ENCODE measurements around the gene SLC11A1. TPM values are rescaled to one million over a fixed set of nuclear protein-coding genes. Genes with fewer than 3 reads are reported as not detected.
A peak's percentile ranks its signal among the peaks of the same experiment; 100 is the strongest.

Gene SLC11A1
- total RNA-seq, 1 donor from 2014 or later: not detected

GRCh38 chr2:218445602-218446001, 63.5 kb downstream of the SLC11A1 start:
- H4K20me1 ChIP-seq (ENCODE audit: insufficient read depth, low read length): no peaks in the 10 kb centered on the region
- no peak overlapping the region for H3K4me2 ChIP-seq (ENCODE audit: low read length)
- peaks cover 3% of the 10 kb centered on the region for H3K4me1 Mint-ChIP-seq (ENCODE audit: low read depth, unreplicated experiment)
- H3K27ac Mint-ChIP-seq (ENCODE audit: unreplicated experiment): no peak overlapping the region
- TF ChIP-seq EZH2 (IDR thresholded peaks at IDR 0.05; ENCODE audit: insufficient read depth, low read length): no peak
- no peak for TF ChIP-seq CTCF (IDR thresholded peaks at IDR 0.05; ENCODE audit: insufficient read depth, low read depth, low read length)
- H3K36me3 ChIP-seq (ENCODE audit: insufficient read depth, low read length): no peaks in the 10 kb centered on the region
- H3K27ac ChIP-seq (ENCODE audit: low read depth, low read length): no peak overlapping the region
- no peak overlapping the region for H2AFZ ChIP-seq (ENCODE audit: low read depth, low read length)
- H3K36me3 Mint-ChIP-seq (ENCODE audit: low read depth, unreplicated experiment): peaks cover 10% of the 10 kb centered on the region
- no peaks in the 10 kb centered on the region for H3K27me3 ChIP-seq (ENCODE audit: insufficient read depth, low read length)
- no peak overlapping the region for H3K4me3 Mint-ChIP-seq (ENCODE audit: unreplicated experiment)
- peaks cover 7% of the 10 kb centered on the region for H3K4me1 ChIP-seq (ENCODE audit: insufficient read depth, low read length)
- FAIRE-seq (no peak), DNase-seq (ENCODE audit: low read depth) (no peak)
- H3K79me2 ChIP-seq (ENCODE audit: insufficient read depth, low read length): no peaks in the 10 kb centered on the region
- H3K9me3 Mint-ChIP-seq (ENCODE audit: unreplicated experiment): no peaks in the 10 kb centered on the region
- no peak overlapping the region for H3K9ac ChIP-seq (ENCODE audit: low read length)
- H3K4me3 ChIP-seq (ENCODE audit: insufficient read depth, low read depth, low read length): no peak overlapping the region
- no peaks in the 10 kb centered on the region for H3K9me3 ChIP-seq (ENCODE audit: insufficient read depth, low read depth, low read length)
- peaks cover 2% of the 10 kb centered on the region for H3K27me3 Mint-ChIP-seq (ENCODE audit: low read depth, unreplicated experiment)

Small RNAs within 50 kb of the gene (microRNA-seq; reads per million reads assigned to microRNA genes)
- gene MIR26B (23,511 reads per million, percentile 98 among the genes with 10 or more reads in this experiment), gene MIR6810 (1.9 reads per million)

Other genes starting within 250 kb of the SLC11A1 start
- not detected in 2 replicates for gene CXCR1, start 215.3 kb upstream of the SLC11A1 start, total RNA-seq
- 521 and 535 TPM in 2 replicates for gene ARPC2, start 165.1 kb upstream of the SLC11A1 start, total RNA-seq
- 0.55 and 0.70 TPM in 2 replicates for gene GPBAR1, start 121.3 kb upstream of the SLC11A1 start, total RNA-seq
- 78.8 and 87.3 TPM in 2 replicates for gene AAMP, start 112.1 kb upstream of the SLC11A1 start, total RNA-seq
- 40.9 and 43.3 TPM in 2 replicates for gene PNKD, start 111.8 kb upstream of the SLC11A1 start, total RNA-seq
- gene TMBIM1, start 89.8 kb upstream of the SLC11A1 start, total RNA-seq: 34.8 and 37.2 TPM in 2 replicates
- gene CATIP, start 25.4 kb upstream of the SLC11A1 start, total RNA-seq: 0.23 TPM in 1 of 2 replicates, not detected in the other
- gene CTDSP1, start 17.6 kb downstream of the SLC11A1 start, total RNA-seq: 41.8 and 45.0 TPM in 2 replicates
- gene VIL1, start 36.9 kb downstream of the SLC11A1 start, total RNA-seq: not detected in 2 replicates
- 5.6 and 6.4 TPM in 2 replicates for gene USP37, start 186.1 kb downstream of the SLC11A1 start, total RNA-seq
- 34.6 and 35.6 TPM in 2 replicates for gene CNOT9, start 186.6 kb downstream of the SLC11A1 start, total RNA-seq
- 0.86 and 0.89 TPM in 2 replicates for gene PLCD4, start 225.6 kb downstream of the SLC11A1 start, total RNA-seq

Data from astrocyte (in vitro differentiated cells and primary cell).